ENCODE measurements around the gene PIEZO2.
"Not testable (repeated sequence)": the region's sequence is repeated elsewhere in the genome, so short reads cannot be mapped to it uniquely, and the experiment has no call there.

Gene PIEZO2

DNA sequence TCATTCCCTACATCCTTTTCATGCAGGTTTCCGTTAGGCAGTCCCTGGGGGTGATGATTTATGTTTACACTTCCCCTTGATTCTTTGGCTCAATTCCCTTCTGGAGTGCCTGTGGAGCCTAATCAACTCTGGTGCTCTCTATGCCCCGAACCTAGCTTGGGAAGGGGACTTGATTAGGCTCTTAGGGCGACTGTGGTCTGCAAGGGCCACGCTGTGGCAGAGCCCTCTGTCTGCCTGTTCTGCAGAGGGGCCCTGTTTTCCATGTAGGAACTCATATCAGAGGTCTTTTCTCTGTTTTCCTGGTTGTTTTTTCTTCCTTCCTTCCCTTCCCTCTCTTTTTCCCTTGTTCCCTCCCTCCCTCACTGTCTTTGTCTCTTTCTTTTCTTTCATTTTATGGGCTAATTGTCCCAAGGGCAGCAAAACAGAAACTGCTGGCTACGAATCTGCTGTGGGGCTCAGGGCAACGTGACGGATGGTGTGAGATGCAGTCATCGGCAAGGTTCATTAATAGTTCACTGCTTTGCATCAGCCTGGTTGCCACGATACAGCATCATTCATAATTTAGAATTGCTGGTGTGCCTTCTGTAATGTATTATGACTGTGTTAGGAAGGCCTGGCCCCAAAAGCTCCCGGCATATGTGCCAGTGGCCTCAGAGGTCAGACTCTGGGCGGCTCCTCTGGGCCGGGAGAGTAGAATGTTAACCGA is 489.0 kb downstream of the PIEZO2 start:
- no peak for DNase-seq

DNA sequence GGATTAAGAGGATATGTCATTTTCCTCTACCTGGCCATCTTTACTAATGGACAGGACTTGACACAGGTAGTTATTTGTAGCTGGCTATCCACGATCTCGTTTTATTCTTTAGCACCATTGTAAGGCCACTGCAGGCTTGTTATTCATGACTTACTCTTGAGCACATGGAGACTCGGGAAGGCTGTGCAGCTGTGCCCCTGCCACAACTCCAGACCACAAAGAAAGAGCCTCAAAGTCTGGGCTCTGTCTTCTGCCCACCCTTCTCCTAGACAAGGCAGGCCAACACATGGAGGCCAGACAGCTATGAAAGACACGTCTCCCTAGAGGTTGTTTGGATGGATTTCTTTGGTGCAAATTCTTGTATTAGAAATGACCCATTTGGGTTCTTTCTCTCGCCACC is 489.8 kb downstream of the PIEZO2 start:
- DNase-seq, result no peak

DNA sequence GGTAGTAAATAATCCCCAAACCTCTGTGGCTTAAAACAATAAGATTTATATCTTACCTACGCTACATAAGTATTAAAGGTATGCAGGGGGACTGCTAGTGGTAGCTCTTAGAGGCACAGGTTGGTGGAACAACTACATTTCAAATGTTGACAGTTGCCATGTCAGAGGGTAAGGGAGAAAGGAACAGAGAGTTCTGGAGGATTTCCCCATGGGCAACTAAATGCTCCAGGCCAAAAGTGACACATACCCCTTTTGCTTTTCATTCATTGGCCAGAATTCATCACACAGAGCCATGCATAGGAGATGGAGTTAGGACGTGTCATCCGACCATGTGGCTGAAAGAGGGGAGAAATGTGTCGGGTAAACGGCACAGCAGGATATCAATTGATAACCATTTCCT is 490.4 kb downstream of the PIEZO2 start:
- DNase-seq, result no peak

DNA sequence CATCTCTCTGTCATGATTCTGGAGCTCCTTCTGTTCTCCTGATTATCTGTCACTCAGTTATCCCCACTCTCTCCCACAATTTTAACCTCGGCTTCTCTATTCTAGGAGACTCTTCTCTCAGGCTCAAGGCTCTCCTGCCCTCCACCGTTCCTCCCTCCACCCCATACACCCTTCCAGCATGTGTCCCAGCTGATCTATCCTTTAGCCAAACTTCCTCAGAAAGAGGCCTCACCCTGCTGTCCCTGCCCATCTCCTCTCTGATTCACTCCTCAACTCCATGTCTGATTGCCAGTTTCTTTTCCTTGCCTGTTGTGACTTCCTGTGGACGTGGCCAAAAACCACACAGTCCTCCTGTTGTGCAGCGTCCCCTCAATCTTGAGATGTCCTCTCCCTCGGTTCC is 505.4 kb downstream of the PIEZO2 start:
- DNase-seq, result not testable (repeated sequence)

DNA sequence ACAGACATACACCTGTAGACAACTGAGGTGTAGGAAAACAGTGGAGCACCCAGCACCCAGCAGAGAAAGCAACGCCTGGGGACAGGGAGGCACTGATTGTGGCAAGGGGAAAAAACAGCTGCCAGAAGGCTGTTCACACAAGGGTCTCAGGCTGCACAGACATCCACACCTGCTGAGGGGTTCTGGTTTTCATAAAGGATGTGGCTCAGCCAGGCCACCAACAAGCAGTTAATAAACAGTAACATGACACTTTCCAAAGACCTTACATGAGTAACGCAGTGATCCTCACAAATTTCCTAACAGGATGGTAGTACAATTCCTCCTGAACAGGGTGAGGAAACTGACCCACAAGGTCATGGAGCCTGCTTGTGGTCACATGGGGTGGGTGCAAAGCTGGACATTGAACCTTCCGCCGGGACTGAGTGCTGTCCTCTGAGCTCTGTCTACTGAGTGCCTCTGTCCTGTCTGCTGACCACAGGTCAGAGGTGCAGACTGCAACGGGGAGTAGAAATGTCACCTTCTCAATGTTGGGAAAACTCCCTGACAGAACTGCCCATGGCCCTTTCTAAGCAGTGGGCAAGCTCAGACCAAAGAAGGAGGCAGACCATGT is 506.3 kb downstream of the PIEZO2 start:
- DNase-seq, result not testable (repeated sequence)

DNA sequence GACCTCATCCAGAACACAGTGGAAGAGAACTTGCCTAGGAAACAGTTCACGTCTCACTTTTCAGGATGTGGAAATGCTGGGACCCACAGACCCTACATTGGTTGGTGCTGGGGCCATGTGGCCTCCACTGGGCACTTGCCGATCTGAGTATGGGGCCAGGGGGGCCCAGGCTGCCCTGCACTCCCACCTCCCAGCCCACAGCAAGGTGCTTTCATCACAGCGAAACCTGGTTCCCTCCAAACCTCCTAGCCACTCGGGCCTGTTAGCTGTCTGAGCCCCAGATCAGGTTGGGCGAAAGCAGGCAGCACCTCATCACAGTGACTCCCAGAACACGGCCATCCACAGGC is 510.9 kb downstream of the PIEZO2 start:
- DNase-seq, result not testable (repeated sequence)

DNA sequence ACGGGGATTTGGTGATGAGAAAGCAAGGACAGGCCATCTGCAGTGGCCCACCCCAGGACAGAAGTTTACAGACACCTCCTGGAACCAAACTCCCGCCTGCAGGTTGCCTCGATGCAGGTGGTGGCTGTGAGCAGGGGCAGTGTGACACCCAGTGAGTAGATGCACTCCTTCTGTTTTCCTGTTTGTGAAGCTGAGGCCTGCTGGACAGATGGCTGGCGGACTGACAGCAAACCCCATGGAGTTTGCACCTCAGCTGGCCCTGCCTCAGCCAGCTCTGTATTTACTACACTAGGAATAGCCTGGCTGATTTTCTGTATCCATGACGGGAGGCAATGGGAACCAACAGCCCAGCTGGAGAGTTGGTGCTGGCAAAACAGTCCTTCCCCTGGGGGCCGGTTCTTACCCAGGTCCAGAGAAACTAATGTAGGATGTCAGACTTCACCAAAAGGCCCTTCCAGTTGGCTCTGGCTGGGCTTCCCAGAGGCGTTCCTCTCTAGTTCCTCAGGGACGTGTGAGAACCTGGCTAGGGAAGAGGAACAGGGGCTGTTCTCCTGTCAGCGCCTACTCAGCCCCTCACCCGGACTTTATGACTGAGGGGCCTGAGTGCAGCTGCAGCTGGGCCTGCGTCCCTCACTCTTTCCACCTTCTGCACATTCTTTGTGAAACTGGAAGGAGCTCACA is 511.4 kb downstream of the PIEZO2 start:
- not testable (repeated sequence) for DNase-seq

DNA sequence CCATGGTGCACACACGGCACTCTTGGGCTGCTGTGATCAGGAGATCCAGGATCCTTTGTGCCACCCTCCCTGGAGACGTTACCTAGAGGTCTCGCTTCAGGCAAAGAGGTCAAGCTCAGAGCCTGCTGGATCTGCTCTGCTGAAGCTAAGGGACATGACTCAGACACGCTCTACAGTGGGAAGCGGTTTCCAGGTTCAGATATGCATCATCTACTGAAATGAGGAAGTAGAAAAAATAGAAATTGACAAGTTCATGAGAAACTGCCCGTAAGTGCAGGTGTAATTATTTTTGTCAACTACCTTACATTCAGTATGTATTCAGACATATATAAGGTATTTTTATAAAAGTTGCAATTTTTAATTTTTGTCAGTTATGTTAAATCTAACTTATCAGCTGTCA is 520.3 kb downstream of the PIEZO2 start:
- DNase-seq, result not testable (repeated sequence)

DNA sequence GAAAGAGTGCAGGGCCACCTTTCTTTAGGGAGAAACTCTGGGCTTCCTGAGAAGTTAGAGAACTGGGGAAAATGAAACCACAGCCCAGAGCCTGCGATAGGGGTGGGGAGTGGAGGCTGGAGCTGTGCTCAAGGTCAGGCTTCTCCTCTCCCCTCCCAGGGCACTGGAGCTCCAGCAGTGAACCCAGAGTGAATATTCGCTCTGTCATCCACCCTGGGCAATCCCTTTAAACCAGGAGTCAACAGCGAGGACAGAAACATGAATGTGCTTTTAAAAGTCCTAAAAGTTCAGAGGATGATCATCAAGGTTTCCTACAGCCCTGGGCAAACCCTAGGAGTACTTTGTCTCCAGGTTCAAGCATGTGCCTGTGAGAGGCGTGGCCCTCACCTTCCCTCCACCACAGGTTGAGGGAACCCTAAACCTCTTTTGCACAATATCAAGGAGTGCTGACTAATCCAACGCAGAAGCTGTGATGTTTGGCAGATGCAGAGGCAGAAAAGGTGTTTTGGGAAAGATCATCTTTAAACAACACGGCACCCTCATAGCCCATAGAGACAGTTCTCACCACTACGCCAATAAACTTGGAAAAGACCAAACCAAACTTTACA is 522.7 kb downstream of the PIEZO2 start:
- not testable (repeated sequence) for DNase-seq

DNA sequence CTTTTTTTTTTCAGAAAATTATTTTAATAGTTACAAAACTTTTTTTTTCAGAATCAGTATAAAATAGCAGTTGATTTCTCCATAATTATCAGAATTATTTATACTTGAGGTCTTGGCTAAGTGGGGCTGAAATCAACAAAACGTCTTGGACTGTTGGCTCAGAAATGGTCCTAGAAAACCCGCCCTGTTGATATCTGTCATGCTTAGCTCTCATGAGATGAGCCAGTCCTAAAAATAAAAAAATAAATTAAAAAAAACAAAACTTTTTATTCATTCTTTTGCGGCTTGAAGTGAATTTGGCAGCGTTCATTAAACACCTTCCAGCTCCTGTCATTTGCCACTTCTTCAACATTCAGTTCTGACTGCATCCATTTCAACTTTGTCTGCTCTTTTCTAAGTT is 525.8 kb downstream of the PIEZO2 start:
- DNase-seq, result not testable (repeated sequence)

DNA sequence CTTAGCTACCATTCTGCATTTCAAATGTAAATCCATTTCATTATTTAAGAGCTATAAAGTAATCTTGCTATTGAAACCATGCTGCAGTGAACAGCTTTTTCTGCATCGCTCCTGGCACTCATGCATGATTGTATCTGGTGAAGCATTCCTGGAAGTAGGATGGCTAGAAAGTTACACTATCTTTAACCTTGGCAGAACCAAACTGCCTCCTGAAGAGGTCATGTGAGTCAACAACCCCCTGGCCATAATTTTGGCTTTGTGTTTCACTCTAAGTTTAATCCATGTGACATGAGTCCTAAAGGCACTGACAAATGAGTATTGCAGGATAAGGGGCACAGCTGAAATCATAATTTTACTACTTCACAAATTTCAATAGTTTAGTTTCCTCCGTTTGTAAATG is 526.4 kb downstream of the PIEZO2 start:
- DNase-seq, result not testable (repeated sequence)

DNA sequence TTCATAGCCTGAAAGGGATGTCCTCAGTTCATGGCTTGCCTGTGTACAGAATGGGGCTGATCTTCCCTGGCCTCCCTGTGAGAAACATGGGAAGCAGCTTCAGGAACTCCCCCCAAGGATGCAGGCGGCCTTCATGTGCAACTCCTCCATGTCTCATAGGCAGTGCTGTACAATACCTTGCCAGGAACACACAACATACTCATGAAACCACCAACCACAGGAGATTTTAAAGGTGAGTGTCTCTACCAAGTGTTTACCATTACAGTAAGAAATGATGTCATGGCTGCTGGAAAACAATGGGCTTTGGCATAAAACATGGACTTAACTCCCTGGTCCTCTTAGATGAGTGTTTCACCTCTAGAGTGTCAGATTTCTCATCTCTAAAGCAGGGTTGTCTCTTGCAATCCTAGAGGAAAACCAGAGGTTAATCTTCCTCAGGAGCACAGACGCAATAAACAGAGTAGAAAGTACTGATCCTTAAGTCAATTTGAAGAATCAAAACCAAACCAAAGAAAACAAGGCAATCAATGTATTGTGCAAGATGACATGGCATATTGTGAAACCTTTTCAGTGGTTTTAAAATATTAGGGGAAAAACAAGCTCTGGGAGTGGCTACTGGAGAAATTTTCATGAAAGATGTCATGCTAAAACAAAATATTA is 528.6 kb downstream of the PIEZO2 start:
- not testable (repeated sequence) for DNase-seq
